PC-9 (cell line): Measurements from ENCODE around the gene MYO7B. TPM values are rescaled to one million over a fixed set of nuclear protein-coding genes. Genes with fewer than 3 reads are reported as not detected.

Experiments
- BruUV-seq: library from RNA; stranded (reverse); fragments of 400-500 nt; replicated peaks from 2 replicates; lab custom pipeline; 2021; lab: Mats Ljungman, UMichigan
- CTCF ChIA-PET: fragments of 300-600 bp; sonication (Branson Sonifier 250); formaldehyde crosslinking; loops from one replicate; lab custom pipeline; 2022; ENCODE audit warnings: antibody characterized with exemption; lab: Charles Lee
- POLR2A ChIA-PET: fragments of 300-600 bp; sonication (Branson Sonifier 250); formaldehyde crosslinking; loops from one replicate; lab custom pipeline; 2022; ENCODE audit warnings: antibody characterized with exemption; ENCODE audit not compliant: unreplicated experiment; lab: Charles Lee
- DNase-seq, 2 experiments: peaks; one replicate each; pipeline versions ENCODE4 v3.0.0 to v3.0.0-alpha.2; 2015 to 2022; ENCODE audit warnings: mixed read lengths in 1 of 2
- H2AFZ ChIP-seq: fragments of 200-600 bp; sonication (generic); 2 replicates; pipeline ENCODE4 v1.8.1; 2017; ENCODE audit warnings: antibody characterized with exemption
- H3F3A ChIP-seq: fragments of 200-600 bp; sonication (generic); 2 replicates; pipeline ENCODE4 v1.8.1; 2017; ENCODE audit warnings: antibody characterized with exemption, mild to moderate bottlenecking, low read depth; ENCODE audit not compliant: insufficient read depth
- H3K27ac ChIP-seq: fragments of 200-600 bp; sonication (generic); 2 replicates; pipeline ENCODE4 v1.6.1; 2016; ENCODE audit warnings: mixed run types
- H3K27me3 ChIP-seq: fragments of 200-600 bp; sonication (generic); 2 replicates; pipeline ENCODE4 v1.6.1; 2016; ENCODE audit warnings: low read depth, mixed run types; ENCODE audit not compliant: insufficient read depth
- H3K36me3 ChIP-seq: fragments of 200-600 bp; sonication (generic); 2 replicates; pipeline ENCODE4 v1.6.1; 2016; ENCODE audit warnings: low read depth, mixed run types
- H3K4me1 ChIP-seq: fragments of 200-600 bp; sonication (generic); replicated peaks from 2 replicates; pipeline ENCODE4 v1.6.1; 2016; ENCODE audit warnings: mixed run types; ENCODE audit not compliant: insufficient read depth
- H3K4me2 ChIP-seq: fragments of 200-600 bp; sonication (generic); 2 replicates; pipeline ENCODE4 v1.6.1; 2017; ENCODE audit warnings: mixed run types
- H3K4me3 ChIP-seq: fragments of 200-600 bp; sonication (generic); 2 replicates; pipeline ENCODE4 v1.6.1; 2016; ENCODE audit warnings: mixed run types
- H3K79me2 ChIP-seq: fragments of 200-600 bp; sonication (generic); 2 replicates; pipeline ENCODE4 v1.6.1; 2017; ENCODE audit warnings: low read depth, mixed run types
- H3K9me2 ChIP-seq: fragments of 200-600 bp; sonication (generic); 2 replicates; pipeline ENCODE4 v1.8.1; 2017; ENCODE audit warnings: mild to moderate bottlenecking; ENCODE audit not compliant: insufficient read depth
- H3K9me3 ChIP-seq: fragments of 200-600 bp; sonication (generic); 2 replicates; pipeline ENCODE4 v1.8.1; 2016; ENCODE audit warnings: low read depth; ENCODE audit not compliant: insufficient read depth
- H4K20me1 ChIP-seq: fragments of 200-600 bp; sonication (generic); 2 replicates; pipeline ENCODE4 v1.8.1; 2017; ENCODE audit not compliant: insufficient read depth
- EZH2 ChIP-seq: fragments of 200-600 bp; sonication (generic); IDR thresholded peaks from 2 replicates; pipeline ENCODE4 v1.8.0; 2017; ENCODE audit warnings: antibody characterized with exemption, low read depth
- intact Hi-C: fragments of 100-400 bp; cut with micrococcal nuclease; formaldehyde crosslinking; loops from one replicate; pipeline ENCODE4 v1.10.0; 2022; ENCODE audit not compliant: unreplicated experiment
- total RNA-seq: library from RNA; stranded (reverse); gene quantifications from 2 replicates; pipeline ENCODE4 v1.2.3, GENCODE V29; 2021
- TF ChIP-seq, protein P1 (sequence below): fragments of 200-600 bp; sonication (generic); conservative IDR thresholded peaks from 2 replicates; pipeline ENCODE4 v1.6.1; 2017; ENCODE audit warnings: mixed run types, antibody characterized with exemption, mild to moderate bottlenecking, moderate library complexity

Gene MYO7B
- total RNA-seq, 1 experiment from 2014 or later, result not detected

DNA sequence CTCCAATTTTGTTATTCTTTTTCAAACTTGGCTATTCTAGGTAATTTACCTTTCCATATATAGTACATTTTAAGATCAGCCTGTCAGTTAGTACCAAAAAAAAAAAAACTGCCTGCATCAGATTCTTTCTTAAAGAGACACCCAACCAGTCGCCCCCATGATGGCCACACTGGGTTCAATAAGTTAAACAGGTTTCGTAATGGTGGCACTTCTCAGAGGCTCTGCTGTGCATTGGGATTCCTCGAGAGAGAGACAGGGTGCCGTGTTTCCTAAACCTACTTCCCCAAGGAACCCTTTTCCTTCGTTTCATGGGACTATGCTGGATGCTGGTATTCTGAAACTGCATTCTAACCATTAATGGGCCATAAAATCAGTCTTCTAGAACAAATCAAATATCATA, 37.4 kb downstream of the MYO7B start:
- no peaks in the 10 kb centered on the region for H3K9me3 ChIP-seq
- no peaks in the 10 kb centered on the region for H3K4me1 ChIP-seq
- ChIA-PET POLR2A (no interaction called here), CTCF (no interaction called here)
- H3K4me3 ChIP-seq, result no peak overlapping the region
- DNase-seq, result peak in 1 of 2 experiments; percentile 10
- H3K36me3 ChIP-seq, result no peaks in the 10 kb centered on the region
- BruUV-seq, result no TSS peak
- no peaks in the 10 kb centered on the region for H3F3A ChIP-seq
- peaks cover 18% of the 10 kb centered on the region; the same call in 1 of the 2 replicates for H3K27me3 ChIP-seq
- no peaks in the 10 kb centered on the region for H3K9me2 ChIP-seq
- no peaks in the 10 kb centered on the region for H3K79me2 ChIP-seq
- H2AFZ ChIP-seq, result no peak overlapping the region
- TF ChIP-seq, protein P1, sequence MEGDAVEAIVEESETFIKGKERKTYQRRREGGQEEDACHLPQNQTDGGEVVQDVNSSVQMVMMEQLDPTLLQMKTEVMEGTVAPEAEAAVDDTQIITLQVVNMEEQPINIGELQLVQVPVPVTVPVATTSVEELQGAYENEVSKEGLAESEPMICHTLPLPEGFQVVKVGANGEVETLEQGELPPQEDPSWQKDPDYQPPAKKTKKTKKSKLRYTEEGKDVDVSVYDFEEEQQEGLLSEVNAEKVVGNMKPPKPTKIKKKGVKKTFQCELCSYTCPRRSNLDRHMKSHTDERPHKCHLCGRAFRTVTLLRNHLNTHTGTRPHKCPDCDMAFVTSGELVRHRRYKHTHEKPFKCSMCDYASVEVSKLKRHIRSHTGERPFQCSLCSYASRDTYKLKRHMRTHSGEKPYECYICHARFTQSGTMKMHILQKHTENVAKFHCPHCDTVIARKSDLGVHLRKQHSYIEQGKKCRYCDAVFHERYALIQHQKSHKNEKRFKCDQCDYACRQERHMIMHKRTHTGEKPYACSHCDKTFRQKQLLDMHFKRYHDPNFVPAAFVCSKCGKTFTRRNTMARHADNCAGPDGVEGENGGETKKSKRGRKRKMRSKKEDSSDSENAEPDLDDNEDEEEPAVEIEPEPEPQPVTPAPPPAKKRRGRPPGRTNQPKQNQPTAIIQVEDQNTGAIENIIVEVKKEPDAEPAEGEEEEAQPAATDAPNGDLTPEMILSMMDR, result no peak
- no peak for TF ChIP-seq EZH2
- intact Hi-C loops, result no loop called here
- no peak overlapping the region for H3K4me2 ChIP-seq
- no peaks in the 10 kb centered on the region for H4K20me1 ChIP-seq
- no peak overlapping the region for H3K27ac ChIP-seq

DNA sequence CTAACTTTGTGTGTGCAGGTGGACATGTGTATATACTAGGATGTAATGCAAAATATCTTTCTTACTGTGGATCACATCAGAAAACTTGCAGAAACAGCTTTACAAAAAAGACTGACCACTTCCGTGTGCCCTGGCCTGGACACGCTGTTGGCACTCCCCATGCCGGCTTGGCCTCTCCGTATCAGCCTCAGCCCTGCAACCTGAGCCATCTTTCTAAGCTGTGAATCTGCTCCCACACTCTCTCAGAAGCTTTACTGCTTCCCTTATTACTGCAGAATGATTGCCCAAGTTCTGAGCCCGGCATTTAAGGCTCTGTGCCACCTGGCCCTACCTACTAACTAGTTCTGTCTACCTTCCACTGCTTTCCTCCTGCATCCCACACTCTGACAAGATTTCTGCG, 37.8 kb downstream of the MYO7B start:
- no peak for TF ChIP-seq EZH2
- TF ChIP-seq, protein P1, result no peak
- intact Hi-C loops, result no loop called here
- BruUV-seq, result no TSS peak

DNA sequence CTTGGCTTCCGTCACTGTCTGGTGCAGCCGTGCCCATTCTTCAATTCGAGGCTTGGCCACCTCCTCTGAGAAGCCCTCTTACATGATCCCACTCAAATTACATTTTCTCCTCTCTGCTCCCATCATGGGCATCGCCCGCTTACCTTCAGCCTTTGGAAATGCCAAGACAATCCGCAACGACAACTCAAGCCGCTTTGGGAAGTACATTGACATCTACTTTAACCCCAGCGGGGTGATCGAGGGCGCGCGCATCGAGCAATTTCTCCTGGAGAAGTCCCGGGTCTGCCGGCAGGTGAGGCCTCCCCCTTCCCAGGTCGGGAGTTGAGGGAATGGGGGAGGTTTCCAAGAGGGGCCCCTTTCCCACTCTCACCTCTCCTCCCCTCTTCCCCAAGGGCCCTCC, 38.3 kb downstream of the MYO7B start:
- Histone ChIP-seq H3F3A (no peaks in the 10 kb centered on the region), H3K4me1 (no peaks in the 10 kb centered on the region), H3K27ac (no peak overlapping the region), H3K4me2 (no peak overlapping the region), H3K9me2 (no peaks in the 10 kb centered on the region), H2AFZ (no peak overlapping the region), H3K79me2 (no peaks in the 10 kb centered on the region), H3K27me3 (peaks cover 18% of the 10 kb centered on the region; the same call in 1 of the 2 replicates), H3K9me3 (no peaks in the 10 kb centered on the region), H3K36me3 (no peaks in the 10 kb centered on the region), H4K20me1 (no peaks in the 10 kb centered on the region), H3K4me3 (no peak overlapping the region)
- no peak for DNase-seq
- POLR2A ChIA-PET, result no interaction called here
- intact Hi-C loops, result no loop called here
- no TSS peak for BruUV-seq
- no peak for TF ChIP-seq EZH2
- TF ChIP-seq, protein P1, result no peak
- CTCF ChIA-PET, result no interaction called here

More for the DNA sequence above, 37.8 kb downstream of the MYO7B start:
- Histone ChIP-seq H3K9me2 (no peaks in the 10 kb centered on the region), H2AFZ (no peak overlapping the region), H3K27ac (no peak overlapping the region), H3K27me3 (peaks cover 18% of the 10 kb centered on the region; the same call in 1 of the 2 replicates), H3K4me1 (no peaks in the 10 kb centered on the region), H3K4me3 (no peak overlapping the region), H3K36me3 (no peaks in the 10 kb centered on the region), H3K79me2 (no peaks in the 10 kb centered on the region), H3F3A (no peaks in the 10 kb centered on the region), H3K9me3 (no peaks in the 10 kb centered on the region), H3K4me2 (no peak overlapping the region), H4K20me1 (no peaks in the 10 kb centered on the region)
- ChIA-PET POLR2A (no interaction called here), CTCF (no interaction called here)
- DNase-seq, result peak in 1 of 2 experiments; percentile 28
